ENCODE results near the gene RHOBTB1. TPM values are rescaled to one million over a fixed set of nuclear protein-coding genes. Genes with fewer than 3 reads are reported as not detected.

RHOBTB1 gene
- total RNA-seq, 2 experiments from 2014 or later = not detected

GRCh38 chr10:60917331-60918280, 26.4 kb downstream of the RHOBTB1 start:
- ATAC-seq (ENCODE audit: poor library complexity) (no peak), DNase-seq (no peak)
- peaks cover 0 to 2% of the 10 kb centered on the region in 2 experiments for H3K27me3 ChIP-seq (ENCODE audit: control insufficient read depth in 1 of 2, insufficient read depth in 2 of 2, low read length in 2 of 2)
- H3K9me3 ChIP-seq (ENCODE audit: control insufficient read depth in 1 of 2, insufficient read depth in 1 of 2, low read length in 2 of 2) = no peaks in the 10 kb centered on the region
- TF ChIP-seq CTCF (IDR thresholded peaks at IDR 0.05) = no peak
- Mint-ChIP-seq H3K9me3 (no peaks in the 10 kb centered on the region), H3K4me1 (ENCODE audit: low read depth) (no peaks in the 10 kb centered on the region), H3K27ac (no peak overlapping the region), H3K36me3 (ENCODE audit: low read depth) (no peaks in the 10 kb centered on the region), H3K27me3 (peaks cover 3% of the 10 kb centered on the region), H3K4me3 (no peak overlapping the region)
- H3K36me3 ChIP-seq (ENCODE audit: insufficient read depth, low read length) = no peaks in the 10 kb centered on the region
- POLR2A ChIA-PET = no interaction called here
- no peaks in the 10 kb centered on the region for H3K4me1 ChIP-seq (ENCODE audit: insufficient read depth, low read length)
- H3K27ac ChIP-seq (ENCODE audit: low read depth in 1 of 2, low read length in 2 of 2) = no peak overlapping the region
- intact Hi-C loops (cut with DNase I, micrococcal nuclease) = no loop called here
- CTCF ChIA-PET = no interaction called here
- no peak overlapping the region for H3K4me3 ChIP-seq (ENCODE audit: low read length)

DNA sequence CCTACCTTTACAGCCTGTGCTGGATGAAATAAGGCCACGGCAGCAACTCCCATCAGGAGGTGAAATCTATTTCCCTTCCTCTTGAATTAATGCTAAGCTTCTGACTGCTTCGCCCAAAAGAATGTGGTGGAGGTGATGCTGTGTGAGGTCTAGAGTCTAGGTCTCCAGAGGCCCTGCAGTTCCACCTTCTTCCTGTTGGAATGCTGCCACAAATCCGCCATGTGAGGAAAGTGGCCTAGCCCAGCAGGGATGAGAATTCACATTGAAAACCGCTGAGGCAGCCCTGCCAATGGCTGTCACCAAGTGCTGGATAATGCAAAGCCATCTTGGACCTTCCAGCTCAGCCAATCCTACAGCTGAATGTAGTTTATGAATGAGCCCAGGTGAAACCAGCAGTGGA, 28.0 kb downstream of the RHOBTB1 start:
- Mint-ChIP-seq H3K36me3 (ENCODE audit: low read depth) (no peaks in the 10 kb centered on the region), H3K4me1 (ENCODE audit: low read depth) (peaks cover 7% of the 10 kb centered on the region), H3K4me3 (no peak overlapping the region), H3K9me3 (no peaks in the 10 kb centered on the region), H3K27ac (no peak overlapping the region), H3K27me3 (peaks cover 3% of the 10 kb centered on the region)
- TF ChIP-seq CTCF (IDR thresholded peaks at IDR 0.05) = no peak
- H3K4me3 ChIP-seq (ENCODE audit: low read length) = no peak overlapping the region
- no peaks in the 10 kb centered on the region for H3K36me3 ChIP-seq (ENCODE audit: insufficient read depth, low read length)
- H3K27ac ChIP-seq (ENCODE audit: low read depth in 1 of 2, low read length in 2 of 2) = no peak overlapping the region
- no peaks in the 10 kb centered on the region for H3K4me1 ChIP-seq (ENCODE audit: insufficient read depth, low read length)
- intact Hi-C loops (cut with DNase I, micrococcal nuclease) = no loop called here
- ChIA-PET CTCF (no interaction called here), POLR2A (no interaction called here)
- DNase-seq = no peak
- H3K9me3 ChIP-seq (ENCODE audit: control insufficient read depth in 1 of 2, insufficient read depth in 1 of 2, low read length in 2 of 2) = no peaks in the 10 kb centered on the region
- no peak for ATAC-seq (ENCODE audit: poor library complexity)
- H3K27me3 ChIP-seq (ENCODE audit: control insufficient read depth in 1 of 2, insufficient read depth in 2 of 2, low read length in 2 of 2) = peaks cover 0 to 2% of the 10 kb centered on the region in 2 experiments

GRCh38 chr10:60914690-60915141, 29.3 kb downstream of the RHOBTB1 start:
- Histone ChIP-seq H3K4me3 (ENCODE audit: low read length) (no peak overlapping the region), H3K36me3 (ENCODE audit: insufficient read depth, low read length) (no peaks in the 10 kb centered on the region), H3K4me1 (ENCODE audit: insufficient read depth, low read length) (no peaks in the 10 kb centered on the region), H3K9me3 (ENCODE audit: control insufficient read depth in 1 of 2, insufficient read depth in 1 of 2, low read length in 2 of 2) (no peaks in the 10 kb centered on the region), H3K27ac (ENCODE audit: low read depth in 1 of 2, low read length in 2 of 2) (no peak overlapping the region), H3K27me3 (ENCODE audit: control insufficient read depth in 1 of 2, insufficient read depth in 2 of 2, low read length in 2 of 2) (peaks cover 0 to 2% of the 10 kb centered on the region in 2 experiments)
- ChIA-PET POLR2A (no interaction called here), CTCF (no interaction called here)
- Mint-ChIP-seq H3K36me3 (ENCODE audit: low read depth) (no peaks in the 10 kb centered on the region), H3K27ac (no peak overlapping the region), H3K27me3 (peaks cover 3% of the 10 kb centered on the region), H3K4me3 (no peak overlapping the region), H3K4me1 (ENCODE audit: low read depth) (peaks cover 14% of the 10 kb centered on the region), H3K9me3 (no peaks in the 10 kb centered on the region)
- no peak for TF ChIP-seq CTCF (IDR thresholded peaks at IDR 0.05)
- DNase-seq = no peak
- ATAC-seq (ENCODE audit: poor library complexity) = no peak
- intact Hi-C loops (cut with DNase I, micrococcal nuclease) = no loop called here

Measured in CD4-positive, alpha-beta T cell (primary cell).